Measurements from ENCODE around the gene MOSMO.

Gene MOSMO

GRCh38 chr16:21971856-21972255 is 36.1 kb upstream of the MOSMO start:
- no peaks in the 10 kb centered on the region for H3K27me3 ChIP-seq
- H3K36me3 ChIP-seq = peaks cover 91 to 100% (median 99%) of the 10 kb centered on the region in 3 donors
- intact Hi-C loops (cut with DNase I; ENCODE audit: low total_unique reads) = no loop called here
- no peak for DNase-seq
- no peaks in the 10 kb centered on the region for H3K9me3 ChIP-seq
- TF ChIP-seq CTCF (IDR thresholded peaks at IDR 0.05) = no peak
- no peak overlapping the region for H3K4me3 ChIP-seq
- H3K27ac ChIP-seq = no peak overlapping the region
- no peaks in the 10 kb centered on the region for H3K4me1 ChIP-seq

GRCh38 chr16:21973945-21974344 is 34.0 kb upstream of the MOSMO start:
- peaks cover 92 to 100% (median 100%) of the 10 kb centered on the region in 3 donors for H3K36me3 ChIP-seq
- no peak for TF ChIP-seq CTCF (IDR thresholded peaks at IDR 0.05)
- no peak overlapping the region for H3K27ac ChIP-seq
- H3K9me3 ChIP-seq = no peaks in the 10 kb centered on the region
- no peaks in the 10 kb centered on the region for H3K27me3 ChIP-seq
- intact Hi-C loops (cut with DNase I; ENCODE audit: low total_unique reads) = no loop called here
- no peaks in the 10 kb centered on the region for H3K4me1 ChIP-seq
- no peak overlapping the region for H3K4me3 ChIP-seq
- no peak for DNase-seq

- no peak for DNase-seq
- Histone ChIP-seq H3K36me3 (peaks cover 87 to 100% (median 91%) of the 10 kb centered on the region in 3 donors), H3K4me1 (no peaks in the 10 kb centered on the region), H3K4me3 (no peak overlapping the region), H3K9me3 (no peaks in the 10 kb centered on the region), H3K27me3 (no peaks in the 10 kb centered on the region), H3K27ac (no peak overlapping the region)
- TF ChIP-seq CTCF (IDR thresholded peaks at IDR 0.05) = no peak
- intact Hi-C loops (cut with DNase I; ENCODE audit: low total_unique reads) = no loop called here
Measured at GRCh38 chr16:21980032-21980431, 27.9 kb upstream of the MOSMO start.

DNA sequence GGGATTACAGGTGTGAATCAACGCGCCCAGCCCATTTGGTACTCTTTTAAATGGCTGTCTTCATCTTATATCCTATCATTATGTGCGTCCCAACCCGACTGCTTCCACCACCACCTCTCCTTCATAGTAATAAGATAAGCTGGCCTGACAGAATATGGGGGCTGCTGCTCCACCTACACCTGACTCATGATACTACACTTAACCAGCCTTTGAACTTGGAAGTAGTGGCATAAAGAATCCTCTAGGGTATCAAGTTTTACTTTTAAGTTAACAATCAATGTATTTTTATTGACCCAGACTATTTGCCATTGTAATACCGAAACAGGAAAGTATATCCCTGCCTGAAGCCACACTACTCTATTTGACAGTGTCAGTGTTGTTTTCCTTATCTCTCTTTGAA is 25.8 kb upstream of the MOSMO start:
- no peak for TF ChIP-seq CTCF (IDR thresholded peaks at IDR 0.05)
- intact Hi-C loops (cut with DNase I; ENCODE audit: low total_unique reads) = no loop called here
- H3K9me3 ChIP-seq = no peaks in the 10 kb centered on the region
- no peaks in the 10 kb centered on the region for H3K27me3 ChIP-seq
- H3K4me1 ChIP-seq = no peaks in the 10 kb centered on the region
- no peak overlapping the region for H3K4me3 ChIP-seq
- DNase-seq = no peak
- peaks cover 66 to 85% (median 72%) of the 10 kb centered on the region in 3 donors for H3K36me3 ChIP-seq
- H3K27ac ChIP-seq = no peak overlapping the region

GRCh38 chr16:21984062-21984461 is 23.8 kb upstream of the MOSMO start:
- peaks cover 47 to 66% (median 52%) of the 10 kb centered on the region in 3 donors for H3K36me3 ChIP-seq

More at GRCh38 chr16:21984062-21984461, 23.8 kb upstream of the MOSMO start:
- H3K27ac ChIP-seq = no peak overlapping the region
- peaks cover 0 to 1% (median 0%) of the 10 kb centered on the region in 4 donors for H3K4me1 ChIP-seq
- H3K9me3 ChIP-seq = no peaks in the 10 kb centered on the region
- no peak for DNase-seq
- intact Hi-C loops (cut with DNase I; ENCODE audit: low total_unique reads) = no loop called here
- no peak overlapping the region for H3K4me3 ChIP-seq
- no peaks in the 10 kb centered on the region for H3K27me3 ChIP-seq
- TF ChIP-seq CTCF (IDR thresholded peaks at IDR 0.05) = no peak
